Stimulated activated CD4-positive, alpha-beta T cell treated with anti-CD3 and anti-CD28 coated beads, Interleukin-4, amount 100 ng/mL, for 4 hours (primary cell): ENCODE measurements around the gene SP3.
"Not testable (repeated sequence)": the region's sequence is repeated elsewhere in the genome, so short reads cannot be mapped to it uniquely, and the experiment has no call there.

Source experiments
- DNase-seq, 2 experiments: peaks; one replicate each; pipeline ENCODE4 v3.0.0-alpha.2; 2020

Gene SP3

DNA sequence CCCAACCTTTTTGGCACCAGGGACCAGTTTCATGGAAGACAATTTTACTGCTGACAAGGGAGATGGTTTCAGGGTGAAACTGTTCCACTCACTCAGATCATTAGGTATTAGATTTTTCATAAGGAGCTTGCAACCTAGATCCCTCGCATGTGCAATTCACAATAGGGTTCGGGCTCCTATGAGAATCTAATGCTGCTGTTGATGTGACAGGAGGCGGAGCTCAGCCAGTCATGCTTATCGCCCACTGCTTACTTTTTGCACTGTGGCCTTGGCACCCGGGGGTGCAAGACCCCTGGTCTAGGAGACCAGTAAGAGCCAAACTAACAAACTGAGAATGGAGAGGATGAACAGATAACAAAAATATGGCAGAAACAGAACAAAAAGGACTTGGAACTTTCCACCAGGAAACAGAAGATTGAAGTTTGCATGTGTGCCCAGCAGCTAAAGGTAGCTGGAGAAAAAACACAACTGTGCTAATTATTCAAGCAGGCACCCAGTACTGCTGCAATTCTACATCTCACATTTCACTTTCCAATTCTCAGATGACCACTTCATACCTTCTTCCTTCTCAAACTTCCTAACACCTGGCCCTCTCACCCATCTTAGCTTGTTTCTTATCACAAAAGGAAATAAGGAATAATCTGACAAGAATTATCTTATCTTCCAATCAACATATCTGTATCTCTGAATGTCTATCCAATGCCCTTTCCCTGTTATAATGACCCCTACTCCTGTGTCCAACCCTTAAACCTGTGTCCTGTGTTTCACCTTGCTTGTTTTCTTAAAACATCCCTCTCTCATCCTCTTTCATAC is 24.8 kb downstream of the SP3 start:
- DNase-seq: no peak

DNA sequence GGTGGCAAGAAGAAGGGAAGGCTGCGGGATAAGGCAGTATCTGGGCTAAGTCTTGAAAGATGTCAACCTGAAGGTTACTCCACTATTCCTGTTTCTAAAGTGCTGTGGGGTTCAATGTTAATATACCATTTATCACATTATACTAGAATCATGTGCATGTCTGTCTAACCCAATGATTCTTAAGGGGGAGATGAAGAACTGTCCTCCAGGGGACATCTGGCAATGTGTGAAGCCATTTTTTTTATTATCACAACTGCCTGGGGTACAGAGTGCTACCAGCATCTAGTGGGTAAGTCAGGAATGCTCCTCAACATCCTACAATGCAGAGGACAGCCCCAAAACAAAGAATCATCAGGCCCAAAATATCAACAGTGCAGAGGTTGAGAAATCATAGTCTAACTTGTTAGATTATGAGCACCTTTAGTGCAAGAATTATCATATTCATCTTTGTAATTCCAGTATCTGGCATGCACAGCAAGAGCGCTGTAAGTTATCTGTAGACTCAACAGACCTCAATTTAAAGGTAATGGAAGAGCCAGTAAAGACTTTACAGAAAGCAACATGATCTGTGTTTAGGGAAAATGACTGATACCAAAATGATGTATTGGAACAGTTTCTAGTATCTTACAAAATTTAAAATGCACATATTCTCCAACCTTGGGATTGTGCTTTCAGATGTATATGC is 26.3 kb downstream of the SP3 start:
- no peak for DNase-seq

DNA sequence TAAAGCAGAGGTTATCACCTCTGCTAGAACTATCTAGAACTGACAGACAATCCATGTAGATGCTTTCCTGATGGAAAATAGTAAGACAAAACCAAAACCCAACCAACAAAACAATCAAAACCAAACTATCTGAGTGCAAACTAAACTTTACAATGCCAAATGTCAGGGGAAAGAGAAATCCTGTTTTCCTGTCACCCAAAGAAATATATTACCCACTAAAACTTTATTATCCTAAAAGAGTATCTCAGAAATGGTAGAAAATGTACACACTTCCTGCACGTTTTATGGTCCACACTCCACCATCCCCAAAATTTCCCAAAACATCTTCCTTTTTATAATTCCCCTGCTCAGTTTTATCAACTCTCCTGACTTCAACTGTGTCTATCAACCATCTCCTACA is 29.9 kb downstream of the SP3 start:
- DNase-seq: no peak

DNA sequence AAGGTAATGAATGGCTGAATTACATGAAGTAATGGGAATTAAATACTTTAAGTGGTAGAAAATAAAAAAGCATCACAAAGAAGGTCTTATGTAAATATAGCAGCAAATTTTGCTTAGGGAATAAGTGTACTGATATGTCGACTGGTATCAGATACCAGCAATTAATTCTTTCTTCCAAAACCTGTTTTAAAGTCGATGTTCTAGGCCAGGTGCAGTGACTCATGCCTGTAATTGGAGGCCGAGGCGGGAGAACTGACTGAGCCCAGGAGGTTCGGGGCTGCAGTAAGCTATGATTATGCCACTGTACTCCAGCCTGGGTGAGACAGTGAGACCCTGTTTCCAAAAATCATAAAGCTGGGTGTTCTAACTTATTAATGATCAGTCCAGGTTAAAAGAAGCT is 30.3 kb downstream of the SP3 start:
- DNase-seq: peak in 1 of 2 experiments; percentile 17

DNA sequence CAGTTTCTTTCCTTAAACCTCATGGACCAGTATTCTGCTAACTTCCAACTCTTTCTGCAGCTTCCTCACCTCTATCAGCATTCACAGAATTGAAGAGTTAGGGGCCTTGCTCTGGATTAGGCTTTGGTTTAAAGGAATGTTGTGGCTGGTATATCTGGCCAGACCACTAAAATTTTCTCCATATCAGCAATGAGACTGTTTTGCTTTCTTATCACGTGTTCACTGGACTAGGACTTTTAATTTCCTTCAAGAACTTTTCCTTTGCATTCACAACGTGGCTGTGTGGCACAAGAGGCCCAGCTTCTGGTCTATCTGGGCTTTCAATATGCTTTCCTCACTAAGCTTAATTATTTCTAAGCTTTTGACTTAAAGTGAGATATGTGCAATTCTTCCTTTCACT is 33.4 kb downstream of the SP3 start:
- no peak for DNase-seq

DNA sequence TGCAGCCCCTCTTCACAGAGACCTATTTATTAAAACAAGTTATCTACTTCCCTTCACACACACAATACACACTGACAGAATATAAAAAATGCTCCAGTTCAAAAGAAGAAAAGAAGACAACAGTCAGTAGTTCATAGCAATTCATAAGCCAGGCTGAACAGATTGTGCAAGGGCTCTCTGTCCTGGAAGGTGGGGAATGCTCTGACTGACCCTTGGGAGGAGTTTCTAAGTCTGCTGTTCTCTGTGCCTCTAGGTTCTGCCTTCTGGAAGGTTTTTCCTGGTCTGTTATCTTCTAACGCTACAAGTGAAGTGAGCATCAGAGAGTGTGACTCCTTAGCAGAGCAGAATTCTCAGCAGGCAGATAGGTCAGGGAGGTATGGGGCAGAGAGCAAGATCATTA is 35.7 kb downstream of the SP3 start:
- DNase-seq: no peak

DNA sequence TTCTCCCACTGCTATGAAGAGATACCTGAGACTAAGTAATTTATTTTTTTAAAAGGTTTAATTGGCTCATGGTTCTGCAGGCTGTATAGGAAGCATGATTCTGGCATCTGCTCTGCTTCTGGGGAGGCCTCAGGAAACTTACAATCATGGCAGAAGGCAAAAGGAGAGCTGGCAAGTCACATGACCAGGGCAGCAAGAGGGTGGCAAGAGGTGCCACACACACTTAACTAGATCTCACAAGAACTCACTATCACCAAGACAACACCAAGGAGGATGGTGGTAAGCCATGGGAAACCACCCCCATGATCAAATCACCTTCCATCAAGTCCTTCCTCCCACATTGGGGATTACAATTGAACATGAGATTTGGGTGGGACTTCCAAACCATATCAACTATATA is 38.3 kb downstream of the SP3 start:
- no peak for DNase-seq

DNA sequence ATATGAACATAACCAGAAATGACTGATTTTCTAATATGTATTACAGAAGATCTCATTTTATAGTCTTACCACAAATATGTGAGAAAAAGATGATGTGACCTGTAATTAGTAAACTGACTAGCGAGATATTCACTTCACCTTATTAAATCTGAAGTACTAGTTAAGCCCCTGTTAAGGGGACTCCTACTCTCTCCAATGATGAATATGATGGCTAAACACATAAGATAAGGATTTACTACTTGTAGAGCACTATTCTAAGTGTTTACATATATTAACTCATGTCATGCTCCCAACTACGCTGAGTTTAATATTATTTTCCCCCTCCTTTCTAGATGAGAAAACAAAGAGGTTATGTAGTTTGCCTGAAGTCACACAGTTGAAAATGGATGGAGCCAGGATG is 40.9 kb downstream of the SP3 start:
- no peak for DNase-seq

DNA sequence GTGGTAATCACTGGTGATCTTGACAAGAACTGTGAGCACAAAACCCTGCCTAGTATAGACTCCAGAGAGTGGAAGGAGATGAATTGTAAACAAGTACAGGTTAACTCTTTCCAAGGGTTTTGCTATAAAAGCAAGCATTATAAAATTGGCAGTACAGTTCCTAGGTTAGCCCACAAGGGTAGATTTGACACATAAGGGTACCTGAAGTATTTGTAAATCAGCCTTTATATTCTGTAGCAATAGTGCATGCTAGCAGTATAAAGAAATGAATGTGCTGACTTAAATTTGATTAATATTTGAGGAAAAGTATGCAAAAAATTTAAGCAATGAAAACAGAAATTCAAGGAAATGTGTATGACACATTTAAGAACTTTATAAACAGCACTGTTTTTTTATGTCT is 42.4 kb downstream of the SP3 start:
- DNase-seq: no peak

DNA sequence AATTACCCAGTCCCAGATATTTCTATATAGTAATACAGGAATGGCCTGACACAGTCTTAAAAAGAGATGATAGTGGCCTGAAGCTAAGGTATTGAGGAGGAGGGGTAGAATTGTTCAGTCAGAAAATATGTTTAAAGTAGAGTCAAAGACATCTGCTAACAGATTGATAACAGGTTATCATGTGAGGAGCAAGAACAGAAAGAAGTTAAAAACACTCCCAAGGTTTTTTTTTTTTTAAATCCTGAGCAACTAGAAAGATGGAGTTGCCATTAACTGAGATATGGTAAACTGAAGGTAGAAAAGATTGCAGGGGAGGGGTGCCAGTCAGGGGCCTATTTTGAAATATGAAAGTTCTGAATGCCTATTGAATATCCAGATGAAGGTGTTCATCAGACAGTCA is 43.1 kb downstream of the SP3 start:
- no peak for DNase-seq

DNA sequence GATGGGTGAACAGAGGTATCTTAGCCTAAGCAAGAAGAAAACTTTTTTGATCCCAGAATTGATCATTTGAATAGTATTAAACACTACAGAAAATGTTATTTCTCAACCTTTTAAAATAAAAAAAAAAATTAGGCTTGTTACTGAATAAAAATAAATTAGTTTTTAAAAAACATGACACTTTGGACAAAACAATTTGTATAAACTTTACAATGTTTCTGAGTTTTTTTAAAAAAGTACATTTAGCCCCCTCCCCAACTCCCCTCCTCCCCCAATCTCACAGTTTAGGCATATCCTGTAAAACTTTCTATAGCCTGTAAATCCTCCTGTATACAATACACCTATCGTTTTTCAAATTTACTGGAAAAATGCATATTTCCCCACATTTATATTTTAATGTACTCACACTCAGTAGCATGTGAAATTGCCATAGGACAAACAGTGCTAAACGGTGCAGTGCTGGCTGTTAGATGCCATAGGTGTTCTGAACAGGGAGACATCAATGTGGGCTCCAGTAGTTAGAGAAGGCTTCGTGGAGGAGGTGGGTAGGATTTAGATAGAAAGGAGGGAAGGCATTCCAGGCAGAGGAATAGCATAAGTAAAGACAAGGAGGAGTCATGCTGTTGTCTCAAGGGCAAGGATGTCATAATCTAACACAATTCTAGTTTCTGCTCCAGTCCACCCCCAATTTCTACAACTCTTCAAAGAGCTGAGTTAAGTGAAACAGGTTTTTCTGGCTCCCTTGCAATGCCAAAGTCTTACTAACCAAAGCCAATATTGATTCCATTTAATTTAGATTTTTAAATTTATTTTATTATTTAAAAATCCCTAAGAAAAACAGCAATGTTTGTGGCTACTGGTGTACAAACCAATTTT is 50.9 kb downstream of the SP3 start:
- DNase-seq: no peak

DNA sequence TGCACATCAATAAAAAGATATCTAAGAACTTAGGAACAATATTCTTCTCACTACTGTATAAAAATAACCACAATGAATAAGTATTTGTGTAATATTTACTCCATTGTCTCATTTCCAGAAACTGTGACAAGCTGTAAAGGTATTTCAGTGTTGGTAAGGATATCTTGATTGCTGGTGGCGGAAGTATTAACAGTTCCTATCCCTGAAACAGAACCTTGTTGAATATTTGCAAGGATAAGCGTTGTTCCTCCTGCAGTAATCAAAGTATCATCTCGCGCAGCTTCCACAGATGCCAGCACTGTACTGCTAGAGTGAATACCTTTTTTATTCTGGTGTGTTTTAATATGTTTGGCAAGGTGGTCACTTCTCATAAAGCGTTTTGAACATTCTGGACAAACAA is 55.3 kb downstream of the SP3 start:
- DNase-seq: no peak

DNA sequence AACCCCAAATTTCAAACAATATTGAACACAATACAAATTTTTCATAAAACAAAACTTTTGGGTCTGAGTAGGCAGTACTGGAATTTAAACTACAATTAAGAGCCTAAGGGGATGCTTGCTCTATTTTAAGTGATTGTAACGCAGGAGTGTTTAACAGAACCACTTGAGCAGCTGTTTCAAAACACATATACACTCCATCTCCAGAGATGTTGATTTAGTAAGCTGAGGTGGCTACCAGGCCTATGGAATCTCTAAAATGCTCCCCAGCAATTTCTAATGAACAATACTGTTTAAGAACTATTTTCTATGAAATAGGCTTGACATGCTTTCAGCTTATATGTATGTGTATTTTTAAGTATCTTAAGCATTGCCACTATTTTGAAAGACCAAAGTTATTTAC is 58.5 kb downstream of the SP3 start:
- DNase-seq: no peak

DNA sequence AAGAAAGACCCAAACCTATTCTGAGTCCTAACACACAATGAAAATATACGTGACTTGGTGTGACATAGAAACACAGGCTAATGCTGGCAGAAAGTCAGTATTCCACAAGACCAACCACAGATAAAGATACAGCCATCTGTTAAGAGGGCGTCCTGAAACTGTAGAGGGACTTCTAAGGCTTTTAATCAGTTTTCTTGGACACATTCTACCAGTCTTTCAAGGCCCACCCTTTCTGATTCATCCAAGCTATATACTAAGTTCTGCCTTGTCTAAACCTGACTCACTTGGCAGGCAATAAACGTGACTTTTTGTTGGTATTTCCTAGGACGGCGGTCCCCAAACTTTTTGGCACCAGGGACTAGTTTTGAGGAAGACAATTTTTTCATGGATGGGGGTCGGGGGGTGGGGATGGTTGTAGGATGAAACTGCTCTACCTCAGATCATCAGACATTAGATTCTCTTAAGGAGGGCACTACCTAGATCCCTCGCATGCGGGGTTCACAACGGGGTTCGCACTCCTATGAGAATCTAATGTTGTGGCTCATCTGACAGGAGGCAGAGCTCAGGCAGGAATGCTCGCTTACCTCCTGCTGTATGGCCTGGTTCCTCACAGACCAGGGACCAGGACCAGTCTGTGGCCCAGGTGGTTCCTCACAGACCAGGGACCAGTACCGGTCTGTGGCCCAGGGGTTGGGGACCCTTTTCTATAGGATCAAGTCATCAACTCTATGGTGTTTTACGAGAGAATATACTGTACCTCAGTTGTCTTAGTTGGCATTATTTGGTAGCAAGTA is 61.4 kb downstream of the SP3 start:
- DNase-seq: no peak

DNA sequence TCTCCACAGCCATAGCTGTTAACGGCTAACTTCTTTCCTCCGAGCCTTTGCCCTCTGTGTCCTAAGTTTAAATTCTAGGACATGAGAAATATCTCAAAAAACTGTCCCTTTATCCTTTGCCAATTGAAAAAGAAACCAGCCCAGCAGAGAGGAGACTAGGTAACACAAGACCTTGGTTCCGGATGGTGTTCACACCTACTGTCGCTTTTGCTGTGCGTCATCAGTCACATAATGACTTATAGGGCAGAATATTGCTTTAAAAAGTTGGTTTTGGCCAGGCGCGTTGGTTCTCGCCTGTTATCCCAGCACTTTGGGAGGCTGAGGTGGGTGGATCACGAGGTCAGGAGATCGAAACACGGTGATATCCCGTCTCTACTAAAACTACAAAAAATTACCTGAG is 66.2 kb downstream of the SP3 start:
- DNase-seq: no peak

DNA sequence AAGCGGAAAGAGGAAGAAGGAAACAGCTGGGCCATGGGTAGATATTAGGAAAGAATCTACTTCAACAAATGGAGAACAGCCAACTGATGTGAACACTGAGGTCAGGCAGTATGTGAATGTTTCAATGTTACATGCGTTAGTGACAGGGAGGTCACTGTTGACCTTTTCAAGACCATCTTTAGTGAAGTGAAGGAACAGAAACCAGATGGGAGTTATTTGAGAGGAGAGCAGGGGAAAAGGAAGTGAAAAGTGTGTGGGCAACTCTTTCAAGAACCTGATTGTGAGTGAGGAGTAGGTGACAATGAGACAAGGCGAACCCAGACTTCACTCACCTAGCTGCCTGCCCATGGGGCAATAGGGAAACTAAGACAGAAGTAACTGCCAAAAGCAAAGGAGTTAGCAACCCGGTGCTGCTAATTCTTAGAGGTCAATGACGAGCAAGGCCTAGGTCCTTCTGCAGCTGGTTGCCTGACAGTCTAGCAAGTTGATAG is 67.0 kb downstream of the SP3 start:
- DNase-seq: no peak

DNA sequence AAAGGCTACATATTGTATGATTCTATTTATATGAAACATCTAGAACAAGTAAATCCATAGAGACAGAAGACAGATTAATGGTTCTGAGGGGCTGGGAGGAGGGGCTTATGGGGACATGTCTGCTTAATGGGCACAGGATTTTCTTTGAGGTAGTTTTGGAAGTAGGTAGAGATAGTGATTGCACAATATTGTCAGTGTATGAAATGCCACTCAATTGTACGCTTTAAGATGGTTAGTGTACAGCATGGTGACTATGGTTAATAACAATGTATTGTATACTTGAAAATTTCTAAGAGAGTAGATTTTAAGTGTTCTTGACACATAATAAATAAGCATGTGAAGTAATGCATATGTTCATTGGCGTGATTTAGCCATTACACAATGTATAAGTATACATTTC is 68.4 kb downstream of the SP3 start:
- no peak for DNase-seq

DNA sequence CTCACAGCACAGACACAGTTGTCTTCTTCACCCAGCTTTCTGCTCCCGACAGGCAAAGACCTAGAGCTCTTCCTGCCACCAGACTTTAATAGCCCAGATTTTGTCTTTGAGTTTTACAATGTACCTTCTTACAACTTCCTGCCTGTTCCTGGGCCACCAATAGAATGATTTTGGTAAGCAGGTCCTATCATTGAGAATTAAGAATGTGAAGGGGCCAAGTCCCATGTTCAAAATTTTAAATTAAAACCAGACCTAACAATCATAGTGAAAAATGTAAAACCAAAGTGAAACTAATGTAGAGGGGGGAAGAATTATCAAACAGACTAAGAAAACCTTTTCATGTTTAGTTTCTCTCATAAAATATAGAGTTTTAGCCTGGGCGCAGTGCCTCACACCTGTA is 72.8 kb downstream of the SP3 start:
- DNase-seq: no peak

DNA sequence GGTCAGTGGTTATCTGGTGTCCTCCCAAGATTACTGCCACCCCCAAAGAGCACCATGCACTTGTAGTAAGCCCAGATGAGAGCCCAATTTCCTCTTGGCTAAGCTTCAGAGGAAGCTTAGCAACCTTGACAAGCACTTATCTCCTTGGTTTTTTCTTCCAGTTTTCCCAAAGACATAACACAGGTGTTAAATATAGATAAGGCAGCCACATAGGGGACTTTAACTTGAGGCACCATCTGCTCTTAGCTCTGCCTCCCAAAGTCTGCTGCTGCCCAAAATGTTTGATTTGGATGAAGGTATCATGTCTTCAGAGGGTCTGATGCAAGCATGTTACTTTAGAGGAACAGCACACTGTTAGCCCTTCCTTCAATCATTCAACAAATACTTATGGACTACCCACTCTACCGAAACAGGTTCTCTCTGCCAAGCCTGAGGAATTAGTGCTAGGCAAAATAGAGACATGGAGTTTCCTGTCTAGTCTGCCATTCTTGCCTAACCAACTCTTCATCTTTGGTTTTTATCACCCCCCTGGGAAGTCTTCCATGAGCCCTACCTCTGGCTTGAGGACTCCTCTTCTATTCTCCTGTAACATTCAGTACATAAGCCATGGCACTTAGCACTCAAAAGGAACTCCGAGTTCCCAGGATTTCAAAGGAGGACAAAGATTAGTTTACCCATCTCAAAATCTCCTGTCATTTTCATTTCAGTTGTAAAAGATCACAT is 73.7 kb downstream of the SP3 start:
- DNase-seq: no peak

DNA sequence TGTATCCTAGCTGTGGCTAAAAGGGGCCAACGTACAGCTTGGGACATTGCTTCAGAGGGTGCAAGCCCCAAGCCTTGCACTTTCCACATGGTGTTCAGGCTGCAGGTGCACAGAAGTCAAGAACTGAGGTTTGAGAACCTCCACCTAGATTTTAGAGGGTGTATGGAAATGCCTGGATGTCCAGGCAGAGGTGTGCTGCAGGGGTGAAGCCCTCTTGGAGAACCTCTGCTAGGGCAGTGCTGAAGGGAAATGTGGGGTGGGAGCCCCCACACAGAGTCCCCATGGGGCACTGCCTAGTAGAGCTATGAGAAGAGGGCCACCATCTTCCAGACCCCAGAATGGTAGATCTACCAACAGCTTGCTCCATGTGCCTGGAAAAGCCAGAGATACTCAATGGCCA is 75.7 kb downstream of the SP3 start:
- DNase-seq: not testable (repeated sequence)

DNA sequence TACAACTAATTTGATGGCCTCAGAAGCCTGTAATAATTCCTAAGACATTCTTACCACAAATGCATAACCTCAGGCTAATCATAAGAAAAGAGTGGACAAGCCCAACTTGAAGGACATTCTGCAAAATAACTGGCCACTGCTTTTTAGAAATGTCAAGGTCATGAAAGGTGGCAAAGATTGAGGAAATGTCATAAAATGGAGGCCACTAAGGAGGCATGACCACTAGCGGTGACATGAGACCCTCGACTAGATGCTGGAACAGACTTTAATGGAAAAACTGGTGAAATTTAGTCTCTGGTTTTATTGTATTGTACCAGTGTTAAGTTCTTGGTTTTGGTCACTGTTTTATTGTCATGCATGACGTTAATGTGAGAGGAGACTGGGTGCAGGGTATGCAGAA is 78.6 kb downstream of the SP3 start:
- DNase-seq: no peak
